ENCODE data around the gene CCDC92B. TPM values are rescaled to one million over a fixed set of nuclear protein-coding genes. Genes with fewer than 3 reads are reported as not detected.

CCDC92B gene
- under 1 TPM in 1 of 2 donors, not detected in 1; 0.14 TPM for total RNA-seq

DNA sequence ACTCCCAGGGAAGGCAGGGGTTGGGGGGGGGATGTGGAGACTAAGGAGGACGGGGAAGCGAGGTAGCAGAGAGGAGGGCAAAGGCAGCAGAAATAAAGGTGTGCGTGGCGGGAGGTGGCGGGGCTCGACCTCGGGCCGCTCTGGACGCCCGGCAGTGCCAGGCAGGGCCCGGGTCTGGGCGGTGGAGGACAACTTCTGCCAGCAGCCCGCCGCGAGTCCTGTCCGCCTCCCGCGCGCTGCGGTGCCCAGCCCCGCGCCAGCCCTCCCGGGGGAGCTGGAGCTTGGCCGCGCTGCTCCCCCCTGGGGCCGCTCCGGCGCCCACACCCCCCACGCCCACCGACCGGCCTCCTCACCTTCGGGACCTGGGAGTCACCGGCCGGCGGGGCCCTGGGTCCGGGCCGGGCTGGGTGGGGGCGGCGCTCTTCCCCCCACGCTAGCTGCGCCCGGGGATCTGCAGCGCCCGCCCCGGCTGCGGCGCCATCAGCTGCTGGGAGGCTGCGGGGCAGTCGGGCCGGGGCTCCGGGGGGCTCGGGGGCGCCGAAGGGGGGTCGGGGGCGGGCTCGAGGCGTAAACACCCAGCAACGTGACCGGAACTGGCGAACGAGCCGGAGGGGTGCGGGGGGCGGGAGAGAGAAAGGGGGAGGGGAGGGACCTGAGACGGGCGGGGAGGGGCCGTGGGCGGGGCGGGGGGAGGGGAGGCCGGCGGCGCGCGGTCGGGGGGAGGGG is at the start of gene CCDC92B:
CCDC92B (minus strand) TSS at position 595 of the 726 bp plus-strand sequence. CDS start 14,507 bp downstream, outside the sequence.
- no peak within 1 kb of the TSS for H3K27ac ChIP-seq
- no peak within 1 kb of the TSS for H3K4me3 ChIP-seq
- DNase-seq (ENCODE audit: low spot score) (no peak), ATAC-seq (ENCODE audit: insufficient number of reproducible peaks, low FRiP score, low read depth) (no peak)
- H3K36me3 ChIP-seq, result no peaks in the 10 kb centered on the region
- H3K9me3 ChIP-seq, result no peaks in the 10 kb centered on the region
- H3K27me3 ChIP-seq (replicated peaks; ENCODE audit: insufficient read depth), result no peaks in the 10 kb centered on the region
- TF ChIP-seq CTCF (IDR thresholded peaks at IDR 0.05), result no peak
- no peaks in the 10 kb centered on the region for H3K4me1 ChIP-seq (ENCODE audit: control insufficient read depth in 1 of 2, low read depth in 2 of 2)

DNA sequence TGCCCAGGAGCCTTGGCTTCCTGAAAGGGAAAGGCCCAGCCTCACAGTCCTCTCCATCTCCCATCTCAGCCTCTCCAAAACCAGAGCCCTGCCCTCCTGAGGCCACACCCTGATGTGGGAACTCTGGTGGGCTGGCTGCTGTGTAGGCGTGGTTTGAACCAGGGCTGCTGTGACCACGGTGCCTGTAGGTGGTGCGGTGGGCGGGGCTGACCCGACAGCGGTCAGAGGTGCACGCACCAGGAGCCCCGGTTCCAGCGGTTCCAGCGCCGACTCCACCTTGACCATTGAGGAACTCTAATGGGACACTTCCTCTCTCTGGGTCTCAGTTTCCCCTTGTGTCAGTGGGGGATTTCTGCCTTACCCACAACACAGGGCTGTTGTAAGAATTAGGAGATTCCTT is 49.2 kb upstream of the CCDC92B start:
- Histone ChIP-seq H3K27ac (no peak overlapping the region), H3K27me3 (replicated peaks; ENCODE audit: insufficient read depth) (no peaks in the 10 kb centered on the region), H3K4me1 (ENCODE audit: control insufficient read depth in 1 of 2, low read depth in 2 of 2) (no peaks in the 10 kb centered on the region), H3K9me3 (no peaks in the 10 kb centered on the region), H3K36me3 (no peaks in the 10 kb centered on the region), H3K4me3 (no peak overlapping the region)
- no peak for TF ChIP-seq CTCF (IDR thresholded peaks at IDR 0.05)
- DNase-seq (ENCODE audit: low spot score), result no peak
- ATAC-seq (ENCODE audit: insufficient number of reproducible peaks, low FRiP score, low read depth), result no peak

DNA sequence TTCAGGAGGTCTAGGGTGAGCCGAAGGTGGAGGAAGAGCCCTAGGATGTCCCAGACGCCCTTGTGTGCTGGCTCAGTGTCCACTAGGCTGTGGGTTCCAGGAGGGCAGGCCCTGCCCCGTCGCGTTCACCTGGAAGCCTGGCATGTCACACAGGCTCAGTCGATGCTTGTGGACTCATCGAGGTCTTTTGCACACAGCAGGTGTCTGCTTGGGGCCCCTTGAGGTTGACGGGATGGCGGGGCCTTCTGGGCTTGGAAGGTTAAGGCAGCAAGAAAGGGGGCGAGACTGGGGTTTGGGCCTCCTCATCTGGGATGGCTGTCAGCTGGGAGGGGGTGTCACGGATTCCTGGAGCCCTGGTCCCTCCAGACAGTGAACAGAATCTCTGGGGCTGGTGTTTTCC is 48.7 kb upstream of the CCDC92B start:
- Histone ChIP-seq H3K9me3 (no peaks in the 10 kb centered on the region), H3K4me1 (ENCODE audit: control insufficient read depth in 1 of 2, low read depth in 2 of 2) (no peaks in the 10 kb centered on the region), H3K4me3 (no peak overlapping the region), H3K27ac (no peak overlapping the region), H3K36me3 (no peaks in the 10 kb centered on the region), H3K27me3 (replicated peaks; ENCODE audit: insufficient read depth) (no peaks in the 10 kb centered on the region)
- DNase-seq (ENCODE audit: low spot score), result no peak
- TF ChIP-seq CTCF (IDR thresholded peaks at IDR 0.05), result no peak
- ATAC-seq (ENCODE audit: insufficient number of reproducible peaks, low FRiP score, low read depth), result no peak

DNA sequence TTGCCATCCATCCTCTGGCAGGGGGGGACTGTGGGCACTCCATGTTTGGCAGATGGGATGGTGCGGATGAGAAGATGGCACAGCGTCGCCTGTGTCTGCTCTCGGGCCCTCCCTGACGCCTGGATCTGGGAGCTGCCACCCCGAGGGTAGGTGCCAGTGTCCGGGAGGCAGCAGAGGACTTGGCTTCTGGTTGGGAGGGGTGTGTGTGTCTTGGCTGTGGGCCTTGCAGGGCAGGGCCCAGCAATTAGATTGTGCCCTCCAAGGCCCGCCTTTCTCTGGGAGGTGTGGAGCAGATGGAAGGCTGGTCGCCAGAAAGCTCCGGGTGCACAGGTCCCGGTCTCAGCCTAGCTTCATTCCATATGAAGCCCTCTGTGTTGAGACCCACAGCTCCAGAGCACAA is 48.2 kb upstream of the CCDC92B start:
- ATAC-seq (ENCODE audit: insufficient number of reproducible peaks, low FRiP score, low read depth), result no peak

GRCh38 chr17:2797226-2797625 is 47.8 kb upstream of the CCDC92B start:
- no peaks in the 10 kb centered on the region for H3K36me3 ChIP-seq
- no peak for ATAC-seq (ENCODE audit: insufficient number of reproducible peaks, low FRiP score, low read depth)
- no peaks in the 10 kb centered on the region for H3K9me3 ChIP-seq
- no peak for TF ChIP-seq CTCF (IDR thresholded peaks at IDR 0.05)
- no peak for DNase-seq (ENCODE audit: low spot score)
- no peaks in the 10 kb centered on the region for H3K27me3 ChIP-seq (replicated peaks; ENCODE audit: insufficient read depth)
- no peaks in the 10 kb centered on the region for H3K4me1 ChIP-seq (ENCODE audit: control insufficient read depth in 1 of 2, low read depth in 2 of 2)
- H3K27ac ChIP-seq, result no peak overlapping the region
- H3K4me3 ChIP-seq, result no peak overlapping the region

More for the DNA sequence above, 48.2 kb upstream of the CCDC92B start:
- Histone ChIP-seq H3K4me1 (ENCODE audit: control insufficient read depth in 1 of 2, low read depth in 2 of 2) (no peaks in the 10 kb centered on the region), H3K27me3 (replicated peaks; ENCODE audit: insufficient read depth) (no peaks in the 10 kb centered on the region), H3K9me3 (no peaks in the 10 kb centered on the region), H3K36me3 (no peaks in the 10 kb centered on the region), H3K27ac (no peak overlapping the region), H3K4me3 (no peak overlapping the region)
- TF ChIP-seq CTCF (IDR thresholded peaks at IDR 0.05), result no peak
- DNase-seq (ENCODE audit: low spot score), result no peak
